IPS DF 6.9 (cell line): ENCODE results near the gene OR10D3.
"Not testable (repeated sequence)": the region's sequence is repeated elsewhere in the genome, so short reads cannot be mapped to it uniquely, and the experiment has no call there.

Source experiments
- DNase-seq: peaks from one replicate; pipeline ENCODE4 v3.0.0-alpha.2; 2013; ENCODE audit warnings: low read depth, low spot score
- H3K27ac ChIP-seq: one replicate; pipeline ENCODE4 v1.5.1; 2013; ENCODE audit warnings: low read length, control low read depth
- H3K27me3 ChIP-seq: 2 replicates; pipeline ENCODE4 v1.6.1; 2013; ENCODE audit warnings: mild to moderate bottlenecking, low read length; ENCODE audit not compliant: control insufficient read depth, insufficient read depth
- H3K36me3 ChIP-seq: 2 replicates; pipeline ENCODE4 v1.6.1; 2013; ENCODE audit warnings: low read length; ENCODE audit not compliant: control insufficient read depth, insufficient read depth
- H3K4me1 ChIP-seq: 2 replicates; pipeline ENCODE4 v1.6.1; 2013; ENCODE audit warnings: low read length; ENCODE audit not compliant: control insufficient read depth, insufficient read depth
- H3K4me3 ChIP-seq: 2 replicates; pipeline ENCODE4 v1.5.1; 2013; ENCODE audit warnings: mild to moderate bottlenecking, low read length
- H3K9me3 ChIP-seq: 2 replicates; pipeline ENCODE4 v1.6.1; 2013; ENCODE audit warnings: low read length, inconsistent platforms; ENCODE audit not compliant: control insufficient read depth, insufficient read depth
- WGBS: extraction: QIAGEN DNeasy Blood & Tissue Kit; methylation state at CpG from one replicate; pipeline ENCODE4 v1.1.7; 2013; ENCODE audit warnings: mixed read lengths, missing lambda C conversion rate; ENCODE audit not compliant: insufficient read length, insufficient coverage; 5-methylcytosine and 5-hydroxymethylcytosine counted together

OR10D3 gene

DNA sequence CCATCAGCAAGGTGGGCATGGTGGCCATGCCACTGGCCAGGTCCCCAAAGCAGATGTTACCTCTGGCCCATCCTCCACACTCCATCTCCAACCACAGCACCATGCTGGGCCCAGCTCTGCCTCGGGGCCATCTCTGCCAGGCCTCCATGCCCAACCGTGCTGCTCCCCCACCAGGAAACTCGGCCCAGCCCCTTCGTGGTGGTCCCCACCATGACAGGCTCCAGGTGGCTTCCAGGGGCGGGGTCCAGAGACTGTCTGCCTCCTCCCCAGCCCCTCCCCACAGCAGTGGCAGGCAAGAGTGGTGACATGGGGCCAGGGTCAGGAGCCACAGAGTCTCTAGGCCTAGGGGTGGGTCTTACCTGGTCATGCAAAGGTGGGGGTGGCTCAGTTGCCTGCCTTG is 27.3 kb downstream of the OR10D3 start:
- no peaks in the 10 kb centered on the region; the same call in 1 of the 2 replicates for H3K36me3 ChIP-seq
- H3K27me3 ChIP-seq, result no peaks in the 10 kb centered on the region
- no peaks in the 10 kb centered on the region for H3K9me3 ChIP-seq
- H3K27ac ChIP-seq, result no peak overlapping the region
- no peak overlapping the region for H3K4me3 ChIP-seq
- DNase-seq, result no peak
- no CpG with 5 or more reads among the region's 5 CpGs for WGBS
- no peaks in the 10 kb centered on the region for H3K4me1 ChIP-seq

- H3K27ac ChIP-seq, result no peak overlapping the region
- no peak for DNase-seq
- H3K4me1 ChIP-seq, result no peaks in the 10 kb centered on the region
- H3K4me3 ChIP-seq, result no peak overlapping the region
- no peaks in the 10 kb centered on the region for H3K9me3 ChIP-seq
- H3K27me3 ChIP-seq, result no peaks in the 10 kb centered on the region
- H3K36me3 ChIP-seq, result no peaks in the 10 kb centered on the region; the same call in 1 of the 2 replicates
Measured at GRCh38 chr11:124211321-124211720, 28.2 kb downstream of the OR10D3 start.

- Histone ChIP-seq H3K4me3 (no peak overlapping the region), H3K27me3 (no peaks in the 10 kb centered on the region), H3K36me3 (no peaks in the 10 kb centered on the region), H3K27ac (no peak overlapping the region), H3K4me1 (no peaks in the 10 kb centered on the region), H3K9me3 (no peaks in the 10 kb centered on the region)
- WGBS, result no CpG with 5 or more reads among the region's 3 CpGs
- DNase-seq, result no peak
Measured at GRCh38 chr11:124214027-124214426, 30.9 kb downstream of the OR10D3 start.

DNA sequence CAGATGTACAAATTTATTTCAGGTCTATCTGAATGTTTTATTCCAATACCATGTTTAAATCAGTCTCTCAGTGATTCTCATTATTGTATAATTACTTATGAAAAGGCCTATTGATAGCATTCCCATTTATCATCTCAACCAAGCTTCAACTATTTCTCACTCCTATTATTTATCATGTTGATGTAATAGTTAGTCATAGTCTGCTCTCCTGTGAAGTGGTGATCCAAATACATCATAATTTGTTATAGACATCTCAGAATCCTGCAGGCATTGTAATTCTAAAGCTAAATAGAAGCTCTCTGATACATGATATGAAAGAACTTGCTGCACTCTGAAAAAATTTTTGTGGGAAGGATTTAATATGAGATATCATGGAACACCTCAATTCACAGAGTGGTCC is 36.0 kb downstream of the OR10D3 start:
- Histone ChIP-seq H3K4me1 (no peaks in the 10 kb centered on the region), H3K9me3 (no peaks in the 10 kb centered on the region), H3K27me3 (no peaks in the 10 kb centered on the region), H3K4me3 (no peak overlapping the region), H3K27ac (no peak overlapping the region), H3K36me3 (no peaks in the 10 kb centered on the region)
- DNase-seq, result no peak

DNA sequence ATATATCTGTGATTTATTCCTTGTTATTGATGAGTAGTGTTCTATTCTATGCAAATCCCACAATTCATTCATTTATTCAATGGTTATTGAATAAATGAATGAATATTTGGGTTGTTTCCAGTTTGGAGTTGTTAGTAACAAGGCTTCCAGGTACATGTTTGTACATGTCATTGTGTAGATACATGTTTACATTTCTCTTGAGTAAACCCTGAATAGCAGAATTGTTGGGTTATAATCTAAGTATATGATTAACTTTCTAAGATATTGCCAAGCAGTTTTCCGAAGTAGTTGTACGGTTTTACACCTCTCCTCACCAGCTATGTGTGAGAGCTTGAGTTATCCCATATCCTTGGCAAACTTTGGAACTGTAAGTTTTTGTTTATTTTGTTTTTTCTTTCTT is 39.3 kb downstream of the OR10D3 start:
- Histone ChIP-seq H3K9me3 (no peaks in the 10 kb centered on the region), H3K4me1 (no peaks in the 10 kb centered on the region), H3K4me3 (no peak overlapping the region), H3K36me3 (no peaks in the 10 kb centered on the region), H3K27me3 (no peaks in the 10 kb centered on the region), H3K27ac (no peak overlapping the region)
- WGBS, result no CpG with 5 or more reads among the region's 2 CpGs
- DNase-seq, result no peak

DNA sequence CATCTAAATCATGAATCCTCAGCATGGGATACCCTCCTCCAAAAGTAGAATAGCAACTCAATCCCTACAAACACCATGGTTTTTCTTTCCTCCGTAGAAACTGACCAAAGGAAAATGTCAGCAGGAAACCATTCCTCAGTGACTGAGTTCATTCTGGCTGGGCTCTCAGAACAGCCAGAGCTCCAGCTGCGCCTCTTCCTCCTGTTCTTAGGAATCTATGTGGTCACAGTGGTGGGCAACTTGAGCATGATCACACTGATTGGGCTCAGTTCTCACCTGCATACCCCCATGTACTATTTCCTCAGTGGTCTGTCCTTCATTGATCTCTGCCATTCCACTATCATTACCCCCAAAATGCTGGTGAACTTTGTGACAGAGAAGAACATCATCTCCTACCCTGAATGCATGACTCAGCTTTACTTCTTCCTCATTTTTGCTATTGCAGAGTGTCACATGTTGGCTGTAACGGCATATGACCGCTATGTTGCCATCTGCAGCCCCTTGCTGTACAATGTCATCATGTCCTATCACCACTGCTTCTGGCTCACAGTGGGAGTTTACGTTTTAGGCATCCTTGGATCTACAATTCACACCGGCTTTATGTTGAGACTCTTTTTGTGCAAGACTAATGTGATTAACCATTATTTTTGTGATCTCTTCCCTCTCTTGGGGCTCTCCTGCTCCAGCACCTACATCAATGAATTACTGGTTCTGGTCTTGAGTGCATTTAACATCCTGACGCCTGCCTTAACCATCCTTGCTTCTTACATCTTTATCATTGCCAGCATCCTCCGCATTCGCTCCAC is 41.7 kb downstream of the OR10D3 start:
- not testable (repeated sequence) for H3K9me3 ChIP-seq, H3K27me3 ChIP-seq, H3K36me3 ChIP-seq, H3K4me1 ChIP-seq, H3K4me3 ChIP-seq, DNase-seq, H3K27ac ChIP-seq
- no CpG with 5 or more reads among the region's 9 CpGs for WGBS

DNA sequence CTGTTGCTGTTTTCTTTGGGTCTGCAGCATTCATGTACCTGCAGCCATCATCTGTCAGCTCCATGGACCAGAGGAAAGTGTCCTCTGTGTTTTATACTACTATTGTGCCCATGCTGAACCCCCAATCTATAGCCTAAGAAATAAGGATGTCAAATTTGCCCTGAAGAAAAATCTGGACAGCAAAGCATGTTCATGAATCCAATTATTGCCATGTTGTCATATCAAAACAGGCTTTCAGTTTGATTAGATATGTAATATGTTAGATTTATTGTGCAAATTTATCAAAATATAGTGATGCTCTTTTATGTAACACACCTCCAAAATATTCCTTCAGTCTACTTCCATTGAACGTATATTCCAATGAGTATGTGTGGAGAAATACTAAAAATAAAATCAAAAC is 42.3 kb downstream of the OR10D3 start:
- Histone ChIP-seq H3K27me3 (no peaks in the 10 kb centered on the region), H3K36me3 (no peaks in the 10 kb centered on the region), H3K4me3 (no peak overlapping the region), H3K4me1 (no peaks in the 10 kb centered on the region), H3K9me3 (no peaks in the 10 kb centered on the region), H3K27ac (no peak overlapping the region)
- no CpG with 5 or more reads among the region's 1 CpG for WGBS
- DNase-seq, result no peak

DNA sequence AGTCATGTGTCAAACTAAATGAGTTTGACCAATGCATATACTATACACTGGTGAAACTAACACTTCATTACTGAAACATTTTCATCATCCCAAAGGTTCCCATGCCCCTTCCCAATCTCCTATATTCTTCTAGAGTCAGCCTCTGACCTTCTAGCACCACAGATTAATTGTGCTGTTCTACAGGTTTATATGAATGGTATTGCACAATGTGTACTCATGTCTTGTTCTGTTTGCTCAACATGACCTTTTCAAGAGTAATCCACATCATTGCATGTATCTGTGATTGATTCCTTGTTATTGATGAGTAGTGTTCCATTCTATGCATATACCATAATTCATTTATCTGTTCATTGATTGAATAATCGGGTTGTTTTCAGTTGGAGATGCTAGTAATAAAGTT is 50.2 kb downstream of the OR10D3 start:
- Histone ChIP-seq H3K4me3 (no peak overlapping the region), H3K9me3 (no peaks in the 10 kb centered on the region), H3K27ac (no peak overlapping the region), H3K4me1 (no peaks in the 10 kb centered on the region), H3K36me3 (no peaks in the 10 kb centered on the region), H3K27me3 (no peaks in the 10 kb centered on the region)
- WGBS, result no CpG with 5 or more reads among the region's 1 CpG
- DNase-seq, result no peak
